ENCODE data around the gene STK35.

Gene STK35

GRCh38 chr20:2101057-2101864, at the start of gene STK35:
STK35 (plus strand) TSS chr20:2101827; CDS start chr20:2101882, 55 bp downstream.
- DNase-seq (ENCODE audit: low read depth): no peak

GRCh38 chr20:2051946-2052345, 49.7 kb upstream of the STK35 start:
- DNase-seq (ENCODE audit: low read depth): no peak

- DNase-seq (ENCODE audit: low read depth): no peak
Measured at GRCh38 chr20:2052741-2053140, 48.9 kb upstream of the STK35 start.

GRCh38 chr20:2053615-2054014, 48.0 kb upstream of the STK35 start:
- no peak for DNase-seq (ENCODE audit: low read depth)

GRCh38 chr20:2054911-2055310, 46.7 kb upstream of the STK35 start:
- DNase-seq (ENCODE audit: low read depth): no peak

- DNase-seq (ENCODE audit: low read depth): no peak
Measured at GRCh38 chr20:2059411-2059810, 42.2 kb upstream of the STK35 start.

- no peak for DNase-seq (ENCODE audit: low read depth)
Measured at GRCh38 chr20:2065099-2065498, 36.5 kb upstream of the STK35 start.

GRCh38 chr20:2066461-2067122, 35.0 kb upstream of the STK35 start:
- DNase-seq (ENCODE audit: low read depth): no peak

- no peak for DNase-seq (ENCODE audit: low read depth)
Measured at GRCh38 chr20:2080532-2081224, 20.9 kb upstream of the STK35 start.

GRCh38 chr20:2084703-2085102, 16.9 kb upstream of the STK35 start:
- DNase-seq (ENCODE audit: low read depth): peak; percentile 44

- DNase-seq (ENCODE audit: low read depth): no peak
Measured at GRCh38 chr20:2086177-2086979, 15.2 kb upstream of the STK35 start.

- no peak for DNase-seq (ENCODE audit: low read depth)
Measured at GRCh38 chr20:2086980-2087377, 14.6 kb upstream of the STK35 start.

- DNase-seq (ENCODE audit: low read depth): no peak
Measured at GRCh38 chr20:2088891-2089290, 12.7 kb upstream of the STK35 start.

GRCh38 chr20:2089447-2089846, 12.2 kb upstream of the STK35 start:
- no peak for DNase-seq (ENCODE audit: low read depth)

GRCh38 chr20:2093159-2093781, 8.4 kb upstream of the STK35 start:
- DNase-seq (ENCODE audit: low read depth): no peak

GRCh38 chr20:2093883-2094282, 7.7 kb upstream of the STK35 start:
- DNase-seq (ENCODE audit: low read depth): no peak

- DNase-seq (ENCODE audit: low read depth): peak; percentile 63
Measured at GRCh38 chr20:2101865-2102584, 398 bp downstream of the STK35 start.

GRCh38 chr20:2102585-2103460, 1.2 kb downstream of the STK35 start:
- DNase-seq (ENCODE audit: low read depth): no peak

- no peak for DNase-seq (ENCODE audit: low read depth)
Measured at GRCh38 chr20:2103461-2104153, 2.0 kb downstream of the STK35 start.

Measured in GM04503 (cell line).